NT2/D1 (cell line): ENCODE measurements around the gene CREBZF.

Experiments used
- SUZ12 ChIP-seq: IDR thresholded peaks from 2 replicates; pipeline ENCODE4 v1.6.1; 2011; ENCODE audit not compliant: insufficient read length, insufficient read depth; ENCODE audit errors: extremely low read depth
- YY1 ChIP-seq: IDR thresholded peaks from 2 replicates; pipeline ENCODE4 v1.6.1; 2011; ENCODE audit not compliant: insufficient read length, insufficient read depth
- ZNF274 ChIP-seq: IDR thresholded peaks from 2 replicates; pipeline ENCODE4 v1.6.1; 2011; ENCODE audit warnings: mild to moderate bottlenecking, low read depth, low read length

- TF ChIP-seq YY1 (no peak), SUZ12 (no peak), ZNF274 (no peak)
Measured at GRCh38 chr11:85666687-85667086, 1.8 kb upstream of the CREBZF start.
